K562 (cell line): ENCODE data around the gene ZNF432.
"Not testable (repeated sequence)": the region's sequence is repeated elsewhere in the genome, so short reads cannot be mapped to it uniquely, and the experiment has no call there.

Experiments
- CHD2 ChIP-seq: IDR thresholded peaks from 2 replicates; pipeline ENCODE4 v1.6.1; 2011; ENCODE audit warnings: low read depth, low read length
- CTCF ChIP-seq, 3 experiments: IDR thresholded peaks in 2 of 3; conservative IDR thresholded peaks in 1 of 3; 2 replicates each; pipeline ENCODE4 v1.5.1; 2011 to 2012; ENCODE audit warnings: low read length in 3 of 3, mild to moderate bottlenecking in 3 of 3, control low read depth in 2 of 3, improper control_type of control experiment in 1 of 3, inconsistent platforms in 1 of 3, low read depth in 1 of 3, mixed read lengths in 1 of 3, moderate library complexity in 1 of 3; ENCODE audit not compliant: insufficient read depth in 2 of 3
- EP300 ChIP-seq: IDR thresholded peaks from 2 replicates; pipeline ENCODE4 v1.6.1; 2012; ENCODE audit warnings: low read length, improper control_type of control experiment
- FOXK2 ChIP-seq, 2 experiments: fragments of 450-650 bp; IDR thresholded peaks in 1 of 2; conservative IDR thresholded peaks in 1 of 2; 2 replicates each; pipeline ENCODE4 v1.6.1; 2016; ENCODE audit warnings: low read depth in 2 of 2, mild to moderate bottlenecking in 1 of 2
- FOXM1 ChIP-seq, 2 experiments: fragments of 450-650 bp in 1 of 2; sonication (generic) in 1 of 2; formaldehyde crosslinking in 1 of 2; IDR thresholded peaks; 2 replicates each; pipeline versions ENCODE4 v1.6.1 to v1.9.0; 2017 to 2022; ENCODE audit warnings: low read depth in 2 of 2, mild to moderate bottlenecking in 2 of 2, missing genetic modification reagents in 1 of 2, moderate library complexity in 1 of 2
- GATA2 ChIP-seq: sonication (generic); formaldehyde crosslinking; IDR thresholded peaks from 2 replicates; pipeline ENCODE4 v1.4.0; 2020; ENCODE audit warnings: mild to moderate bottlenecking, missing genetic modification reagents
- MAFG ChIP-seq: fragments of 450-650 bp; conservative IDR thresholded peaks from 2 replicates; pipeline ENCODE4 v1.6.1; 2016; ENCODE audit warnings: missing genetic modification characterization, missing compliant biosample characterization
- NBN ChIP-seq: fragments of 450-650 bp; IDR thresholded peaks from 2 replicates; pipeline ENCODE4 v1.6.1; 2016; ENCODE audit warnings: low read depth, mild to moderate bottlenecking
- POLR2A ChIP-seq: fragments of 450-650 bp; conservative IDR thresholded peaks from 2 replicates; pipeline ENCODE4 v1.6.1; 2016
- TAF1 ChIP-seq: IDR thresholded peaks from 2 replicates; pipeline ENCODE4 v1.6.1; 2011; ENCODE audit warnings: mild to moderate bottlenecking, low read length, moderate library complexity; ENCODE audit not compliant: insufficient read depth, control insufficient read depth, severe bottlenecking; ENCODE audit errors: extremely low read depth
- TARDBP ChIP-seq: fragments of 450-650 bp; IDR thresholded peaks from 2 replicates; pipeline ENCODE4 v1.6.1; 2016
- YBX1 ChIP-seq: fragments of 450-650 bp; IDR thresholded peaks from 2 replicates; pipeline ENCODE4 v1.7.1; 2016; ENCODE audit warnings: mild to moderate bottlenecking
- ZNF121 ChIP-seq: sonication (generic); formaldehyde crosslinking; conservative IDR thresholded peaks from 2 replicates; pipeline ENCODE4 v1.8.0; 2022; ENCODE audit warnings: missing genetic modification reagents
- ZNF766 ChIP-seq: fragments of 200-800 bp; sonication (Bioruptor generic); conservative IDR thresholded peaks from 2 replicates; pipeline ENCODE4 v1.6.1; 2016; ENCODE audit warnings: missing genetic modification characterization, missing compliant biosample characterization

- TF ChIP-seq CTCF (IDR thresholded peaks at IDR 0.05 in 2 of 3, conservative IDR thresholded peaks at IDR 0.05 in 1 of 3; ENCODE audit: insufficient read depth in 2 of 3, low read depth in 1 of 3, low read length in 3 of 3); YBX1; MAFG; ZNF766 (CRISPR knock-in tag); ZNF121 (CRISPR knock-in tag); GATA2 (CRISPR knock-in tag); TARDBP; EP300; CHD2; FOXK2 (conservative IDR thresholded peaks at IDR 0.05 in 1 of 2, IDR thresholded peaks at IDR 0.05 in 1 of 2; ENCODE audit: low read depth in 2 of 2); POLR2A; NBN; FOXM1 (IDR thresholded peaks at IDR 0.05; ENCODE audit: low read depth); FOXM1 (CRISPR knock-in tag; IDR thresholded peaks at IDR 0.05; ENCODE audit: low read depth); TAF1: not testable (repeated sequence)
Measured at GRCh38 chr19:52056480-52056879, 7.8 kb upstream of the ZNF432 start.
